IPS-15b (cell line): Measurements from ENCODE around the gene ZSCAN5C.
"Not testable (repeated sequence)": the region's sequence is repeated elsewhere in the genome, so short reads cannot be mapped to it uniquely, and the experiment has no call there.

ENCODE experiments used
- H3K27me3 ChIP-seq: one replicate; pipeline ENCODE4 v1.6.1; 2013; ENCODE audit warnings: low read length; ENCODE audit not compliant: control insufficient read depth, insufficient read depth
- H3K36me3 ChIP-seq: one replicate; pipeline ENCODE4 v1.6.1; 2013; ENCODE audit warnings: low read length; ENCODE audit not compliant: control insufficient read depth, insufficient read depth
- H3K4me1 ChIP-seq: one replicate; pipeline ENCODE4 v1.6.1; 2013; ENCODE audit warnings: mild to moderate bottlenecking, low read length; ENCODE audit not compliant: control insufficient read depth, insufficient read depth
- H3K4me3 ChIP-seq: one replicate; pipeline ENCODE4 v1.5.1; 2013; ENCODE audit warnings: low read depth, low read length
- H3K9ac ChIP-seq: one replicate; pipeline ENCODE4 v1.6.1; 2013; ENCODE audit warnings: low read depth, mild to moderate bottlenecking, low read length
- H3K9me3 ChIP-seq: one replicate; pipeline ENCODE4 v1.6.1; 2013; ENCODE audit warnings: mild to moderate bottlenecking, low read length; ENCODE audit not compliant: control insufficient read depth, insufficient read depth

Gene ZSCAN5C

GRCh38 chr19:56197646-56198045 is 4.4 kb upstream of the ZSCAN5C start, which contains the start of gene ZSCAN5B:
Gene ZSCAN5B (minus strand): TSS chr19:56197783. CDS start chr19:56193052, 4,731 bp downstream.
- not testable (repeated sequence) for H3K4me3 ChIP-seq, H3K9ac ChIP-seq, H3K4me1 ChIP-seq, H3K36me3 ChIP-seq, H3K9me3 ChIP-seq, H3K27me3 ChIP-seq

GRCh38 chr19:56199687-56200086 is 2.4 kb upstream of the ZSCAN5C start:
- Histone ChIP-seq H3K27me3 (no peaks in the 10 kb centered on the region), H3K4me1 (peaks cover 9% of the 10 kb centered on the region), H3K9me3 (no peaks in the 10 kb centered on the region), H3K9ac (no peak overlapping the region), H3K36me3 (no peaks in the 10 kb centered on the region), H3K4me3 (no peak overlapping the region)

DNA sequence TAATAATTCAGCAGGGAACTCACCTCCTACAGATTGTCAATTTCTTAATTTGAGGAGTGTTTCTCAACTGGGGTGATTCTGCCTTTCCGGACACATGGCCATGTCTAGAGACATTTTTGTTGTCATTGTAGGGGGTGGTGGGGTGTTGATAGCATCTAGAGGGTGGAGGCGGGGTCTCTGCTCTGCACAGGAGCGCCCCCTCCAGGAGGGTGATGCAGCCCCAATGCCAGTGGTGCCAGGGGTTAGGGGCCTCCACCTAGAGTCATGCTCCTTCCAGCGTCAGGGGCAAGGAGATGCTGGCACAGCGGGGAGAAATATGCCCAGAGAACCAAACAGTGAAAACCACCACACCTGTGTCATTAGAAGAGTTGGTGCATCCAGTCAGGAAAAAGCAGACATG is 5.5 kb downstream of the ZSCAN5C start:
- H3K4me1 ChIP-seq, H3K4me3 ChIP-seq, H3K9me3 ChIP-seq, H3K9ac ChIP-seq, H3K36me3 ChIP-seq, H3K27me3 ChIP-seq: not testable (repeated sequence)

DNA sequence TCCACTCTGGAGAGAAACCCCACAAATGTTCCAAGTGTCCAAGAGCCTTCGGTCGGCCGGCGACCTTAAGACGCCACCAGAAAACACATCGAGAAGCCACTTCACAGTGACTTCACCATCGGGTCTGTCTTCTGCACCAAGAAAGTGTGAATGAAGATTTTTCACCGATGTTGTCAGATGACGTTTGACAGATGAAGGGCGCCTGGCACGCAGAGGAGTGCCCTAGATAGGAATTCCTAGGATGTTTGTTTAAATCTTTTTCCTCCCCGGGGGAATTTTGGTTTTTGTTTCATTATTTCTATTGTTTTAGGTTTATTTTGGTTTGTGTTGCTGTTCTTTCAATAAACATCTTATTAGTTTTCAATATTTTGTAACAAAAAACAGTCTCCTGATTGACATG is 7.0 kb downstream of the ZSCAN5C start:
- H3K36me3 ChIP-seq = no peaks in the 10 kb centered on the region
- H3K9ac ChIP-seq = no peak overlapping the region
- no peak overlapping the region for H3K4me3 ChIP-seq
- H3K9me3 ChIP-seq = no peaks in the 10 kb centered on the region
- H3K27me3 ChIP-seq = no peaks in the 10 kb centered on the region
- H3K4me1 ChIP-seq = no peaks in the 10 kb centered on the region

DNA sequence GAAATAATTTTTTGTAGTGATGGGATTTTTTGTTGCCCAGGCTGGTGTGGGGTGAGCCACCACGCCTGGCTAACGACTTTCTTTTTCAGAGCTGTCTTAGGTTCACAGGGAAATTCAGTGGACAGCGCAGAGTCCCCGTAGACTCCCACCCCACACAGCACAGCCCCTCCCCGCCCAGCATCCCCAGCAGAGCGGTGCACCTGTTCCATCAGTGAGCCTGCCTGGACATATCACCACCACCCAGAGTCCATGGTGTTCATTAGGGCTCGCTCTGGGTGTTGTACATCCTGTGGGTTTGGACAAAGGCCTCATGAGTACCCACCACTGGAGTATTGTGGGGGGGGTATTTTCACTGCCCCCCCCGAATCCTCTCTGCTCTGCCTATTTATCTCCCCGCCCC is 8.0 kb downstream of the ZSCAN5C start:
- H3K36me3 ChIP-seq, H3K27me3 ChIP-seq, H3K9ac ChIP-seq, H3K4me1 ChIP-seq, H3K9me3 ChIP-seq, H3K4me3 ChIP-seq: not testable (repeated sequence)

GRCh38 chr19:56211718-56212117 is 9.6 kb downstream of the ZSCAN5C start:
- no peaks in the 10 kb centered on the region for H3K27me3 ChIP-seq
- H3K36me3 ChIP-seq = no peaks in the 10 kb centered on the region
- H3K9me3 ChIP-seq = no peaks in the 10 kb centered on the region
- no peak overlapping the region for H3K4me3 ChIP-seq
- H3K4me1 ChIP-seq = no peaks in the 10 kb centered on the region
- H3K9ac ChIP-seq = no peak overlapping the region

DNA sequence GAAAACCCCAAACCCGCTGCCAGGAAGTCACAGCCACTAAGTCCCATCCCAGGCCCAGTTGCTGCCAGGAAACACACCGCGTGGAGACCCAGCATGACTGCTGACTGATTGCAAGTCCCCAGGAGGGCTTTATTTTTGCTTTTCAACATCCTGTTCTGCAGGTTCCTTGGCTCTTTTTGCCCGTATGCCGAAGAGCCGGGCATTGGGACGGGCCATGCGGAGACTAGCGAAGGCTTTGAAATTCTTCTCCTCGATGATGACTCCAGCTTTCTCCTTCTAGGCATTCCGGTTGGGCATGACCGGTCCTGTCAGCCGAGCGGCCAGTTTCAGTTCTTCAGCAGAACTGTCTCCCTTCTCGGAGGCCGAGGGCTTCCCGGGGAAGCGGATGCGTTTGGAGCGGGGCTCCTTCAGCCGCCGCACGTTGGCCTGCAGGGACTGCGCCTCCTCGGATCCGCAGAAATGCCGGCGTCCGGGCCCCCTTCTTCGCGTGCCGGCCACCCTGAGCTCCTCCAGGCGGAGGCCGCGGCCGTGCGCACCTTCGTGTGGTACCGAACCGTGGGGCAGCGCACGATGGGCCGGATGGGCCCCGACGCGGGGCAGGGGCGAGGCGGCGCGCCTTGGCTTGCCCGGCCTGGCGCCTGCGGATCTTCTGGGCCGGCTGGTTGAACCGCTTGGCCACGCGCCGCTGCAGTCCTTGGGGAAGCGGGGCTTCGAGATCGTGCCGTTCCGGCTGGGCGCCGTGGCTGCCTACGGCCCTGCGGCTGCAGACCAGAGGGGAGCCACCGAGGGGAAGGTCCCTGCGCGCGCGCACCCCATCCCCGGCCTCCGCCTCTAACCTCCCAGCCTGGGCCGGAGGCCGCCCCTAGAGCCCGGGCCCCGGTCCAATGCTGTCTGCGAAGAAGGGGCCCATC is 15.2 kb downstream of the ZSCAN5C start:
- Histone ChIP-seq H3K27me3 (no peaks in the 10 kb centered on the region), H3K4me1 (peaks cover 4% of the 10 kb centered on the region), H3K36me3 (no peaks in the 10 kb centered on the region), H3K4me3 (peak overlapping the region; percentile 46), H3K9ac (peak overlapping the region; percentile 60), H3K9me3 (no peaks in the 10 kb centered on the region)

- H3K9me3 ChIP-seq = no peaks in the 10 kb centered on the region
- H3K4me1 ChIP-seq = peaks cover 4% of the 10 kb centered on the region
- H3K9ac ChIP-seq = no peak overlapping the region
Observed at GRCh38 chr19:56218961-56219360, 16.9 kb downstream of the ZSCAN5C start.

GRCh38 chr19:56221442-56221841 is 19.4 kb downstream of the ZSCAN5C start:
- H3K4me1 ChIP-seq, H3K9me3 ChIP-seq, H3K36me3 ChIP-seq, H3K4me3 ChIP-seq, H3K27me3 ChIP-seq, H3K9ac ChIP-seq: not testable (repeated sequence)

More at GRCh38 chr19:56218961-56219360, 16.9 kb downstream of the ZSCAN5C start:
- no peak overlapping the region for H3K4me3 ChIP-seq
- H3K36me3 ChIP-seq = no peaks in the 10 kb centered on the region
- no peaks in the 10 kb centered on the region for H3K27me3 ChIP-seq

DNA sequence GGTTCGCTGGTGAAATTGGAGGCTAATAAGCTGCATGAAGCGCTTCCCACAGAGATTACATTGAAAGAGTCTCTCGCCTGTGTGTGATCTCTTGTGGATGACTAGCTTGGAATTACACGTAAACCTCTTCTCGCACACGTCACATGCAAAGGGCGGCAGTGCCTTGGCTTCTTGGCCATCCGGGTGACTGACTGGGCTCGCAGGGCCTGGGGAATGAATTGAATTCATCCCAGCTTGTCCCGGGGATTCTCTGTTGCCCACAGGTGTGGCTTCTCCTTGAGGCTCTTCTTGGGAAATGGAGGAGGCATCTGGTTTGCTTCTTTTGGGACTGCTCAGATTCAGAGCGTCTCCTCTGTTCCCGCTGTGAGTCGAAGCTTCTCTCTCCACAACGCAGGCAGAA is 19.8 kb downstream of the ZSCAN5C start:
- H3K4me3 ChIP-seq = no peak overlapping the region
- H3K4me1 ChIP-seq = peaks cover 4% of the 10 kb centered on the region
- H3K9ac ChIP-seq = no peak overlapping the region
- no peaks in the 10 kb centered on the region for H3K9me3 ChIP-seq
- no peaks in the 10 kb centered on the region for H3K27me3 ChIP-seq
- H3K36me3 ChIP-seq = no peaks in the 10 kb centered on the region

DNA sequence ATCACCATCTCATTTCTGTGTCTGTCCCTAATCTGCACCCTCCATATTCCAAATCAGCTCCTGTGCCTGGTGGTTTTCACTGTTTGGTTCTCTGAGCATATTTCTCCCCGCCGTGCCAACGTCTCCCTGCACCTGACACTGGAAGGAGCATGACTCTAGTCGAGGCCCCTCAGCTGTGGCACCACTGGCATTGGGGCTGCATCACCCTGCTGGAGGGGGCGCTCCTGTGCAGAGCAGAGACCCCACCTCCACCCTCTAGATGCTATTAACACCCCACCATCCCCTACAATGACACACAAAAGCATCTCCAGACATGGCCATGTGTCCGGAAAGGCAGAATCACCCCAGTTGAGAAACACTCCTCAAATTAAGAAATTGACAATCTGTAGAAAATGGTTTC is 20.8 kb downstream of the ZSCAN5C start:
- Histone ChIP-seq H3K4me3 (no peak overlapping the region), H3K27me3 (no peaks in the 10 kb centered on the region), H3K9ac (no peak overlapping the region), H3K4me1 (no peaks in the 10 kb centered on the region), H3K36me3 (no peaks in the 10 kb centered on the region), H3K9me3 (no peaks in the 10 kb centered on the region)

- H3K9ac ChIP-seq = no peak overlapping the region
- no peak overlapping the region for H3K4me3 ChIP-seq
- H3K36me3 ChIP-seq = no peaks in the 10 kb centered on the region
- H3K27me3 ChIP-seq = no peaks in the 10 kb centered on the region
- no peaks in the 10 kb centered on the region for H3K9me3 ChIP-seq
- H3K4me1 ChIP-seq = no peaks in the 10 kb centered on the region
Observed at GRCh38 chr19:56223481-56223880, 21.4 kb downstream of the ZSCAN5C start.
